ENCODE results near the gene ACOXL. TPM values are rescaled to one million over a fixed set of nuclear protein-coding genes. Genes with fewer than 3 reads are reported as not detected.

Gene ACOXL
- total and polyA plus RNA-seq, 9 of the 15 experiments (the other 6 are each of a cell fraction or from before 2014, with no cell fraction given) = 0.31 to 0.56 TPM; not detected in 7

DNA sequence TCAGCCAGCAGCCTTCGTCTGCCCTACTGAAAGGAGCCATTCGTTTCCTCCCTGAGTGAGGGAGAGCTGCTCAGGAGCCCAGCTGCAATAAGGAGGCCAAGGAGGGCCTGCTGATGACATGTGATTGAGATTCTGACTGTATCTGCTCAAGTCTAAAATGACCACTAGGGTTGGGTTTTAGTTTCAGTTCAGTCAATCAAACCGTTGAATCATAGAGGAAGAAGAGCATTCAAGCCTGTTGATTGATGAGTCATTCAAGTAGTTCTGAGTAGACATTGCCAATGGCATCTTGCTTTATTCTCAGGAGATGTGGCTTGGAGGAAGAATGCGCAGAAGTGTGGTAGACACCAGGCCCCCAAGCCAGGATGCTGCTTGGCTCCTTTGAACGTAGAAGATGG, 368.4 kb downstream of the ACOXL start (continued):
- TF ChIP-seq, protein P1, sequence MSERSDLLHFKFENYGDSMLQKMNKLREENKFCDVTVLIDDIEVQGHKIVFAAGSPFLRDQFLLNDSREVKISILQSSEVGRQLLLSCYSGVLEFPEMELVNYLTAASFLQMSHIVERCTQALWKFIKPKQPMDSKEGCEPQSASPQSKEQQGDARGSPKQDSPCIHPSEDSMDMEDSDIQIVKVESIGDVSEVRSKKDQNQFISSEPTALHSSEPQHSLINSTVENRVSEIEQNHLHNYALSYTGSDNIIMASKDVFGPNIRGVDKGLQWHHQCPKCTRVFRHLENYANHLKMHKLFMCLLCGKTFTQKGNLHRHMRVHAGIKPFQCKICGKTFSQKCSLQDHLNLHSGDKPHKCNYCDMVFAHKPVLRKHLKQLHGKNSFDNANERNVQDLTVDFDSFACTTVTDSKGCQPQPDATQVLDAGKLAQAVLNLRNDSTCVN (CRISPR knock-in tag; IDR thresholded peaks at IDR 0.05) = no peak
- TF ChIP-seq, protein P2, sequence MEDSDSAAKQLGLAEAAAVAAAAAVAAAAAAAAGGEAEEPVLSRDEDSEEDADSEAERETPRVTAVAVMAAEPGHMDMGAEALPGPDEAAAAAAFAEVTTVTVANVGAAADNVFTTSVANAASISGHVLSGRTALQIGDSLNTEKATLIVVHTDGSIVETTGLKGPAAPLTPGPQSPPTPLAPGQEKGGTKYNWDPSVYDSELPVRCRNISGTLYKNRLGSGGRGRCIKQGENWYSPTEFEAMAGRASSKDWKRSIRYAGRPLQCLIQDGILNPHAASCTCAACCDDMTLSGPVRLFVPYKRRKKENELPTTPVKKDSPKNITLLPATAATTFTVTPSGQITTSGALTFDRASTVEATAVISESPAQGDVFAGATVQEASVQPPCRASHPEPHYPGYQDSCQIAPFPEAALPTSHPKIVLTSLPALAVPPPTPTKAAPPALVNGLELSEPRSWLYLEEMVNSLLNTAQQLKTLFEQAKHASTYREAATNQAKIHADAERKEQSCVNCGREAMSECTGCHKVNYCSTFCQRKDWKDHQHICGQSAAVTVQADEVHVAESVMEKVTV (CRISPR knock-in tag; IDR thresholded peaks at IDR 0.05) = no peak
- TF ChIP-seq L3MBTL2 (IDR thresholded peaks at IDR 0.05) = peak; percentile 39; the same call in 1 of the 2 replicates
- no peak for TF ChIP-seq U2AF1 (optimal IDR thresholded peaks at IDR 0.05; ENCODE audit: low read depth, low read length)
- TF ChIP-seq, protein P3, sequence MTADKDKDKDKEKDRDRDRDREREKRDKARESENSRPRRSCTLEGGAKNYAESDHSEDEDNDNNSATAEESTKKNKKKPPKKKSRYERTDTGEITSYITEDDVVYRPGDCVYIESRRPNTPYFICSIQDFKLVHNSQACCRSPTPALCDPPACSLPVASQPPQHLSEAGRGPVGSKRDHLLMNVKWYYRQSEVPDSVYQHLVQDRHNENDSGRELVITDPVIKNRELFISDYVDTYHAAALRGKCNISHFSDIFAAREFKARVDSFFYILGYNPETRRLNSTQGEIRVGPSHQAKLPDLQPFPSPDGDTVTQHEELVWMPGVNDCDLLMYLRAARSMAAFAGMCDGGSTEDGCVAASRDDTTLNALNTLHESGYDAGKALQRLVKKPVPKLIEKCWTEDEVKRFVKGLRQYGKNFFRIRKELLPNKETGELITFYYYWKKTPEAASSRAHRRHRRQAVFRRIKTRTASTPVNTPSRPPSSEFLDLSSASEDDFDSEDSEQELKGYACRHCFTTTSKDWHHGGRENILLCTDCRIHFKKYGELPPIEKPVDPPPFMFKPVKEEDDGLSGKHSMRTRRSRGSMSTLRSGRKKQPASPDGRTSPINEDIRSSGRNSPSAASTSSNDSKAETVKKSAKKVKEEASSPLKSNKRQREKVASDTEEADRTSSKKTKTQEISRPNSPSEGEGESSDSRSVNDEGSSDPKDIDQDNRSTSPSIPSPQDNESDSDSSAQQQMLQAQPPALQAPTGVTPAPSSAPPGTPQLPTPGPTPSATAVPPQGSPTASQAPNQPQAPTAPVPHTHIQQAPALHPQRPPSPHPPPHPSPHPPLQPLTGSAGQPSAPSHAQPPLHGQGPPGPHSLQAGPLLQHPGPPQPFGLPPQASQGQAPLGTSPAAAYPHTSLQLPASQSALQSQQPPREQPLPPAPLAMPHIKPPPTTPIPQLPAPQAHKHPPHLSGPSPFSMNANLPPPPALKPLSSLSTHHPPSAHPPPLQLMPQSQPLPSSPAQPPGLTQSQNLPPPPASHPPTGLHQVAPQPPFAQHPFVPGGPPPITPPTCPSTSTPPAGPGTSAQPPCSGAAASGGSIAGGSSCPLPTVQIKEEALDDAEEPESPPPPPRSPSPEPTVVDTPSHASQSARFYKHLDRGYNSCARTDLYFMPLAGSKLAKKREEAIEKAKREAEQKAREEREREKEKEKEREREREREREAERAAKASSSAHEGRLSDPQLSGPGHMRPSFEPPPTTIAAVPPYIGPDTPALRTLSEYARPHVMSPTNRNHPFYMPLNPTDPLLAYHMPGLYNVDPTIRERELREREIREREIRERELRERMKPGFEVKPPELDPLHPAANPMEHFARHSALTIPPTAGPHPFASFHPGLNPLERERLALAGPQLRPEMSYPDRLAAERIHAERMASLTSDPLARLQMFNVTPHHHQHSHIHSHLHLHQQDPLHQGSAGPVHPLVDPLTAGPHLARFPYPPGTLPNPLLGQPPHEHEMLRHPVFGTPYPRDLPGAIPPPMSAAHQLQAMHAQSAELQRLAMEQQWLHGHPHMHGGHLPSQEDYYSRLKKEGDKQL (CRISPR knock-in tag; IDR thresholded peaks at IDR 0.05; ENCODE audit: borderline replicate concordance) = no peak
- TF ChIP-seq, protein P4, sequence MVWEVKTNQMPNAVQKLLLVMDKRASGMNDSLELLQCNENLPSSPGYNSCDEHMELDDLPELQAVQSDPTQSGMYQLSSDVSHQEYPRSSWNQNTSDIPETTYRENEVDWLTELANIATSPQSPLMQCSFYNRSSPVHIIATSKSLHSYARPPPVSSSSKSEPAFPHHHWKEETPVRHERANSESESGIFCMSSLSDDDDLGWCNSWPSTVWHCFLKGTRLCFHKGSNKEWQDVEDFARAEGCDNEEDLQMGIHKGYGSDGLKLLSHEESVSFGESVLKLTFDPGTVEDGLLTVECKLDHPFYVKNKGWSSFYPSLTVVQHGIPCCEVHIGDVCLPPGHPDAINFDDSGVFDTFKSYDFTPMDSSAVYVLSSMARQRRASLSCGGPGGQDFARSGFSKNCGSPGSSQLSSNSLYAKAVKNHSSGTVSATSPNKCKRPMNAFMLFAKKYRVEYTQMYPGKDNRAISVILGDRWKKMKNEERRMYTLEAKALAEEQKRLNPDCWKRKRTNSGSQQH (CRISPR knock-in tag; IDR thresholded peaks at IDR 0.05) = no peak
- no peak for TF ChIP-seq SMARCC2 (IDR thresholded peaks at IDR 0.05; ENCODE audit: low read depth)
- TF ChIP-seq NFE2L1 (tag; IDR thresholded peaks at IDR 0.05; ENCODE audit: borderline replicate concordance, low read depth) = peak; percentile 29; the same call in 1 of the 2 replicates
- TF ChIP-seq, protein P5, sequence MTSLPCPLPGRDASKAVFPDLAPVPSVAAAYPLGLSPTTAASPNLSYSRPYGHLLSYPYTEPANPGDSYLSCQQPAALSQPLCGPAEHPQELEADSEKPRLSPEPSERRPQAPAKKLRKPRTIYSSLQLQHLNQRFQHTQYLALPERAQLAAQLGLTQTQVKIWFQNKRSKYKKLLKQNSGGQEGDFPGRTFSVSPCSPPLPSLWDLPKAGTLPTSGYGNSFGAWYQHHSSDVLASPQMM (CRISPR knock-in tag; IDR thresholded peaks at IDR 0.05) = no peak
- TF ChIP-seq, protein P6, sequence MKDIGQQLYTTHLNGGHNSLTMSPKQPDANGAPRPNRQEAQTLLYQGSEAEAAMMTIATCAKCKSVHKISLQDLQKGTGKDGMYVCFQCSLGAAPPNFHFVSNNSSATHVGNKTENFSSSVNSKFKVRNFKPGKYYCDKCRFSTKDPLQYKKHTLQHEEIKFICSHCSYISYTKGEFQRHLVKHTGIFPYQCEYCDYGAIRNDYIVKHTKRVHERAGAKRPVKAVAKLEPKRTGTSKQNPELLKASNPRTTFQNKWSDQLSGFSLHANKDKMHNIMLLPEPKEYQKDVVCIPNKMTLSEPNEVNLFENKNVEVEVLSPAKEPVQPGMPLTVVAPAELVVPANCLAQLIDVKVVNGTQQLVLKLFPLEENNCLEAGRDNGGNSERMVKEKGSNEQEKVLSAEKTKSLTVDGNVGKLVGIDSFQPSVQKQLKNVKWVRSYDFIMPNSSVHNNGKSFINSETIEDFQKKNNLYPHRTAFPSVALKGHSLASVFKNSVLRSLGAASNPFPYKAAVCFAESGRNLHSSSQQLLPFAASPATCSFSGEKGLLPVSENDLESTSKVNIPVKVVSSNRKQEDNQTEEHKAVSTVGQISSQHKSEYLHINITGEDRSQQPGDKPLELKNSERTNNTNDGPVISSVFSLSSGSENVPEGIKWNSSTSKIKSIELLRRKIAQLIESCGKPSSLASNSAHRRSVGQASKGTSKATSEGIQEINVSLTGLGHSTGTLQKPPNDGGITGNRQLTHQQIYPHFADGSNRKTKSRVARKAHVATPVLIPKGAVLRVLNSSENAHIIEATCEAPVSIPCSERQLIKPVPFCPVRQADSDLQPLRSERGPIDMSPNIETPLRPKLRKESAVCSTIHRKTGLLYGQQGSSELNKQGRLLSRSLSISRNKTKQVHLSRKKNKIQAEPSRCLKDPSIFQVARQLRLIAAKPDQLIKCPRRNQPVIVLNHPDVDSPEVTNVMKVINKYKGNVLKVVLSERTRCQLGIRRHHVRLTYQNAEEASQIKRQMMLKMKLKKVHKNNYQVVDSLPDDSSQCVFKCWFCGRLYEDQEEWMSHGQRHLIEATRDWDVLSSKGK (CRISPR knock-in tag; IDR thresholded peaks at IDR 0.05) = no peak

All from K562 (cell line).